Vagina (tissue), 2 donors: Measurements from ENCODE around the gene ATP2C2.

Source experiments
- CTCF ChIP-seq, 3 experiments: fragments of 450-650 bp in 2 of 3; fragments of 200-600 bp in 1 of 3; sonication (generic) in 1 of 3; IDR thresholded peaks; one replicate each; pipeline ENCODE4 v1.5.1; 2017 to 2019; ENCODE audit warnings: antibody characterized with exemption in 3 of 3, mild to moderate bottlenecking in 2 of 3, moderate library complexity in 2 of 3
- POLR2AphosphoS5 ChIP-seq, 2 donors: sonication (generic); formaldehyde crosslinking; IDR thresholded peaks; one replicate each; pipeline ENCODE4 v1.9.0; 2017; ENCODE audit warnings: antibody characterized with exemption in 2 of 2, mild to moderate bottlenecking in 2 of 2, low read depth in 1 of 2; ENCODE audit not compliant: insufficient read depth in 1 of 2

- TF ChIP-seq CTCF (IDR thresholded peaks at IDR 0.05), result no peak
- TF ChIP-seq POLR2AphosphoS5 (IDR thresholded peaks at IDR 0.05; ENCODE audit: insufficient read depth in 1 of 2, low read depth in 1 of 2), result no peak
Observed at GRCh38 chr16:84463221-84463620, 94.9 kb downstream of the ATP2C2 start.
